Stimulated activated CD8-positive, alpha-beta memory T cell treated with anti-CD3 and anti-CD28 coated beads, Interleukin-7, amount 100 ng/mL, for 1 hour (primary cell): ENCODE data around the gene ZNF107.
"Not testable (repeated sequence)": the region's sequence is repeated elsewhere in the genome, so short reads cannot be mapped to it uniquely, and the experiment has no call there.

Experiments used
- DNase-seq, 2 donors: peaks; one replicate each; pipeline ENCODE4 v3.0.0-alpha.2; 2020; ENCODE audit warnings: low read depth in 2 of 2

Gene ZNF107

GRCh38 chr7:64733550-64734240 lies 67.8 kb downstream of the ZNF107 start:
- DNase-seq = no peak

- no peak for DNase-seq
These were observed 70.6 kb downstream of the ZNF107 start for GRCh38 chr7:64736575-64736974.

GRCh38 chr7:64738403-64738802 lies 72.5 kb downstream of the ZNF107 start:
- DNase-seq = not testable (repeated sequence)

- DNase-seq = not testable (repeated sequence)
These were observed 73.0 kb downstream of the ZNF107 start for GRCh38 chr7:64738953-64739352.

- no peak for DNase-seq
These were observed 78.7 kb downstream of the ZNF107 start for GRCh38 chr7:64744680-64745079.

- DNase-seq = no peak
These were observed 81.9 kb downstream of the ZNF107 start for GRCh38 chr7:64747802-64748201.

GRCh38 chr7:64753032-64753431 lies 87.1 kb downstream of the ZNF107 start:
- no peak for DNase-seq

- DNase-seq = no peak
These were observed 89.9 kb downstream of the ZNF107 start for GRCh38 chr7:64755865-64756264.

- DNase-seq = no peak
These were observed 92.2 kb downstream of the ZNF107 start for GRCh38 chr7:64758151-64758550.
